Smooth muscle cell of the coronary artery (primary cell): ENCODE results near the gene C1QA. TPM values are rescaled to one million over a fixed set of nuclear protein-coding genes. Genes with fewer than 3 reads are reported as not detected.

Experiments used
- total RNA-seq: library from RNA; depleted of rRNA; stranded (reverse); fragments of >200 nt; gene quantifications from 2 replicates; pipeline ENCODE4 v1.2.3, GENCODE V29; 2014; ENCODE audit warnings: low replicate concordance

Gene C1QA
- not detected in 2 replicates for total RNA-seq

GRCh38 chr1:22636353-22636752 lies at the start of gene C1QA:
Gene C1QA, plus strand, starts transcription at chr1:22636628. Its CDS starts 989 bp downstream, at chr1:22637617.

GRCh38 chr1:22643381-22643780 lies 7.0 kb downstream of the C1QA start, which contains the start of gene C1QC:
Gene C1QC, plus strand, starts transcription at chr1:22643633. Its CDS starts 391 bp downstream, at chr1:22644024.

GRCh38 chr1:22652881-22653316 lies 16.5 kb downstream of the C1QA start, which contains the start of gene C1QB:
Gene C1QB, plus strand, starts transcription at chr1:22653236. Its CDS starts 6,227 bp downstream, at chr1:22659463.

Other genes with a start within 250 kb of the C1QA start
- gene ZBTB40, start 184.8 kb upstream of the C1QA start, total RNA-seq = 6.2 and 7.0 TPM in 2 replicates
- gene EPHA8, start 73.1 kb upstream of the C1QA start, total RNA-seq = not detected in 2 replicates
- not detected in 2 replicates for gene C1QC, start 7.0 kb downstream of the C1QA start, total RNA-seq
- not detected in 2 replicates for gene C1QB, start 16.6 kb downstream of the C1QA start, total RNA-seq
- 8.1 and 14.3 TPM in 2 replicates for gene EPHB2, start 74.2 kb downstream of the C1QA start, total RNA-seq